HuH-7 (cell line): ENCODE measurements around the gene IRF8.
"Not testable (repeated sequence)": the region's sequence is repeated elsewhere in the genome, so short reads cannot be mapped to it uniquely, and the experiment has no call there.

Source experiments
- DNase-seq: peaks from one replicate; pipeline ENCODE4 v3.0.0; 2011; ENCODE audit warnings: low spot score

IRF8 gene

DNA sequence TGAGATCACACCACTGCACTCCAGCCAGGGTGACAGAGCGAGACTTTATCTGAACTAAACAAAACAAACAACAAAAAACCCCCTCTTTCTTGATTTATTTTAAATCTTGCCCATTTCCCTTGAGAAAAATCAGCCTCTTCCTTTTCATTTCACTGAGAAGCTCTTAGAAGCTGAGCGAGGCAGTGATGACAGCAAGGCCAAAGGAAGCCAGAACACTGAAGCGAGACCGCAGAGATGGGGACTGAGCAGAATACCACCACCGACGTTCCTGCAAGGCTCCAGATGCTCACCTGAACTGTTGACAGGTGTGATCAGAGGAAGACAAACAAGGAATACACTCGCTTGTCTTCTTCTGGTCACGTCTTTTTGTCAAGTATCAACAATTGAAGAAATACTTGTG is 30.5 kb upstream of the IRF8 start:
- DNase-seq = no peak

DNA sequence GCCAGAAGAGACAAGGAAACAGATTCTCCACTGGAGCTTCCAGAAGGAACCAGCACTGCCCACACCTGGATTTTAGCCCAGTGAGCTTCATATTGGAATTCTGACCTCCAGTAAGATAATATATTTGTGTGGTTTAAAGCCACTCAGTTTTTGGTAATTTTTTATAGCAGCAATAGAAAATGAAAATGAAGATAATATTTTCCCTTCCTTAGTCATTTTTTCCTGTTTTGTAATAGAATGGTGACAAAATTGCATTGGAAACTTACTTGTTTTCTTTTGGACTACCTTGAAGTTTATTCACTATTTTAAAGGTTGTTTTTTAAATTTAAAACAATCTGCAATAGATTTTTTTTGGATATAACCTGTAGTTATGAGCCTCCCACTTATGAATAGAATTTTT is 29.8 kb upstream of the IRF8 start:
- DNase-seq = no peak

DNA sequence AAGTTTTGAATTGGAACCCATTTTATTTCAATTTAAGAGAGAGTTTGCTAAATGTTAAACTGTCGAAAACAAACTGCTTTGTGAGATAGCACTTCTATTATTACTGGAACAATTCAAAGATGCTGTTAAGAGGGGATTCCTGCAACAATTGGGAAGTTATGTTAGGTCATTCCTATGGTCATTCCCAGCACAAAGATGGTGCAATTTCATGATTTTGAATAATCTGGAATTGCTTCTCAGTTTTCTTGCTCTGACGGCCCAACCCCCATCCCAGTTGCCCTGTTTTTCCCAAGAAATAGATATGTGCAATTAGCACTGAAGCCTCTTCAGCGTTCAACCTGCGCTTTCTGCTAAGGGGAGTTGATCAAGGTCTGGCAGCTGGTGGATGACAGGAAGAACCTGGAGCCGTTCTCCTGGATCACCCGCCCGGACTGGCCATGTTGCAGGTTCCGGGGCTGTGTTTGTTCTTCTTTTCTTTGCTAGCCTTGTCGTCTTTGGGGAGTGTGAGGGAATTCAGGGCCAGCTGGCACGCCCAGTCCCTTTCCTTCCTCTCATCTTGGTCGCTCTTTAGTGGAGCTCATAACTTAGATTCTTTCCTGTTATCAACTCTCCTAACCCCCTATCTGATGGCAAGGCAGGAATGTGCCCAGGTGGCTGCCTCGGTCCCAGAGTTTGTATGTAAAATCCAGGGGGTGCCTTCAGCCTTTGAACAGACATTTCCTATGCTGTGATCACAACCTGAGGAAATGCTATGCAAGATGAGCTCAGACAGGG is 29.0 kb upstream of the IRF8 start:
- no peak for DNase-seq

DNA sequence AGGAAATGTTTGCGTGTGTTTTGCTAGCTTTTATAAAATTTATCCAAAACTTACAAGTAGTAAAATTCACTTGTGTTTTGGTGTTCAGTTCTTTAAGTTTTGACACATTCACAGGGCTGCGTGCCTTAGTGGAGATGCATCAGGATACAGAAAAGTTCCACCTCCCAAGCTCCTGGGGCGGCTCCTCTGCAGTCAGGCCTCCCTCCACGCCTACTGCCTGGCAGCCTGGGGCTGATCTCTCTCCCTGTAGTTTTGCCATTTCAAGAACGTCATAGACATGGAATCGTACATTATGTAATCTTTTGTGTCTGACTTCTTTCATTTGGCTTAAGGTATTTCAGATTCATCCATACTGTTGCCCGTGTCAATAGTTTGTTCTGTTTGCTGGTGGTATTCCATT is 27.2 kb upstream of the IRF8 start:
- no peak for DNase-seq

DNA sequence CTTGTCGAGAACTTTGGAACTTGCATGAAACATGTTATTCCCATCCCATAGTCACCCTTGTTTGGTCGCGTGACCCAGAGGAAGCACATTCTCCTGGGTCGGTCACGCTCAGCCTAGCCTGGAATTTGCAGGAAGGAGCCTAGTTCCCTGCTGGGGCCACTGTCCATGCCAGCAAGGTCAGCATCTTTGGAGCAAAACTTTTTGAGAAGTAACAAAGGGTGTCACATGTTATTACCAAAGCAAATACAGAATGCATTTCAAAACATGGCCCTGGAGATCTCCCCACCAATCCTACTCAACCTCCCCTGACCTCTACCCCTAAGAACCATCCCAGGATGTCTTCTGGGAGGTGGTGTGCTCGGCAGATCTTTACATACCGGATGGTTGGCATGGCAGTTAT is 26.2 kb upstream of the IRF8 start:
- DNase-seq = no peak

DNA sequence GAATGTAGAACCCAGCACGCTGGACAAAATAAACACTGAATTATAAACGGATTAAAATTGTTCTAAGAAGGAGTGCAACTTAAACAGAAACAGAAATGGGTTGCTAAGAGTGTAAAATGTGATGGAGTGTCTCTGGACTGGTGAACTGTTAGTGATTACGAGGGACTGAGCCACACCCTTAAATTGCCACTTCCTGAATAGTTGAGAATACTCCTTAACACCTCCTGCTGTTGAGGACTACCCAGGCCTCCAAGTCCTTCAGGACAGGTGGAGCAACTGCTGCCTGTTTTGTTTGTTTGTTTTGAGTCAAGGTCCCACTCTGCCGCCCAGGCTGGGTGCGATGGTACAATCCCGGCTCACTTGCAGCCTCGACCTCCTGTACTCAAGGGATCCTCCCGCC is 25.8 kb upstream of the IRF8 start:
- no peak for DNase-seq

DNA sequence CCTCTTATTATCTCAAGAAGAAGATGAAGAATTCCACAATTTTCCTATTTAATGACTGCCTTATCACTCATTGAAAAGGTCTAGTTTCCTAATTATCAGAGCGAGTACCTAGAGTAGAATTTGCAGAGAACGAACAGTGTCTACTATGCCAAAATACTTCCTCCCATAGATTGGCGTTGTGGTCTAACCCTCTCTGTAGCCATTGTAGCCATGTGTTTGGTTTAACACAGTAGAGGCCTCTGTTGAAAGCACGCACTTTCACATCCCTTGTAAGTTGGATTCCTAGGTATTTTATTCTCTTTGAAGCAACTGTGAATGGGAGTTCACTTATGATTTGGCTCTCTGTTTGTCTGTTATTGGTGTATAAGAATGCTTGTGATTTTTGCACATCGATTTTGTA is 24.9 kb upstream of the IRF8 start:
- not testable (repeated sequence) for DNase-seq

DNA sequence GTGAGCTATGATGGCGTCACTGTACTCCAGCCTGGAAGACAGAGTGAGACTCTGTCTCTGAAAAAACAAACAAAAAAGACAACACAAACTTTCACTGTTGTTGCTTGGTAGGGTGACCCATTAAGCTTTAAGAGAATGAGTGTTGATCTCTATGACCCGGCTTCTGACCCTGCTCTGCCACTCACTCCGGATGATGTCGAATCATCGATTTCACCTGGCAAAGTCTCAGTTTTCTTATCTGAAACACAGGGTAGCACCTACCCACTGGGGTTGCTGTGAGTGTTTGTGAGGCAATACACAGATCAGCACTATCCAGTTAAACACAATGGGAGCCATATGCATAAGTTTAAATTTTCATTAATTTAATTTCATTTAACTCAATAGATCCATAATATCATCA is 20.6 kb upstream of the IRF8 start:
- DNase-seq = no peak

DNA sequence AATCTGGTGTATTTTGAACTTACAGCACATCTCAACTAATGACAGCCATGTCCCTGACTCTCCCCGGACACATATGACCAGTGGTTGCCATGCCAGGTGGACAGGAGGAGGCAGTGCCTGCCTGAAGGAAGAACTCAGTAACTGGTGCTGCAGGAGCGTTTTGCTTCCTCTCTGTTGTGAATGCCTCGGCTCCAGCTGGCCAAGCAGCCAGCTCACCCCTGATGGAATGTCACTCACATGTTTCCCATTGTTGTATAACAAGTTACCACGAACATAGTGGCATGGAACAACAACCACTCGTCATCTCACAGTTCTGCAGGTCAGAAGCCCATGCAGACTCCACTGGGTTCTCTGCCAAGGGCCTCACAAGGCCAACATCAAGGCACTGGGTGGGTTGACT is 20.1 kb upstream of the IRF8 start:
- no peak for DNase-seq

DNA sequence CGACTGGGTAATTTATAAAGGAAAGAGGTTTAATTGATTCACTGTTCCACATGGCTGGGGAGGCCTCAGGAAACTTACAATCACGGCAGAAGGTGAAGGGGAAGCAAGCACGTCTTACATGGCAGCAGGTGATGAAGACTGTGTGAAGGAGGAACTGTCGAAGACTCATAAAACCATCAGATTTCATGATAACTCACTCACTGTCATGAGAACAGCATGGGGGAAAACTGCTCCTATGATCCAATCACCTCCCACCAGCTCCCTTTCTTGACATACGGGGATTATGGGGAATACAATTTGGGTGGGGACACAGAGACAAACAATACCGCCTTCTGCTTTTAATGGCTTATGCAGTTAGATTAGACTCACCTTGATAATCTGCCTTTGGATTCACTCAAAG is 19.4 kb upstream of the IRF8 start:
- DNase-seq = no peak

DNA sequence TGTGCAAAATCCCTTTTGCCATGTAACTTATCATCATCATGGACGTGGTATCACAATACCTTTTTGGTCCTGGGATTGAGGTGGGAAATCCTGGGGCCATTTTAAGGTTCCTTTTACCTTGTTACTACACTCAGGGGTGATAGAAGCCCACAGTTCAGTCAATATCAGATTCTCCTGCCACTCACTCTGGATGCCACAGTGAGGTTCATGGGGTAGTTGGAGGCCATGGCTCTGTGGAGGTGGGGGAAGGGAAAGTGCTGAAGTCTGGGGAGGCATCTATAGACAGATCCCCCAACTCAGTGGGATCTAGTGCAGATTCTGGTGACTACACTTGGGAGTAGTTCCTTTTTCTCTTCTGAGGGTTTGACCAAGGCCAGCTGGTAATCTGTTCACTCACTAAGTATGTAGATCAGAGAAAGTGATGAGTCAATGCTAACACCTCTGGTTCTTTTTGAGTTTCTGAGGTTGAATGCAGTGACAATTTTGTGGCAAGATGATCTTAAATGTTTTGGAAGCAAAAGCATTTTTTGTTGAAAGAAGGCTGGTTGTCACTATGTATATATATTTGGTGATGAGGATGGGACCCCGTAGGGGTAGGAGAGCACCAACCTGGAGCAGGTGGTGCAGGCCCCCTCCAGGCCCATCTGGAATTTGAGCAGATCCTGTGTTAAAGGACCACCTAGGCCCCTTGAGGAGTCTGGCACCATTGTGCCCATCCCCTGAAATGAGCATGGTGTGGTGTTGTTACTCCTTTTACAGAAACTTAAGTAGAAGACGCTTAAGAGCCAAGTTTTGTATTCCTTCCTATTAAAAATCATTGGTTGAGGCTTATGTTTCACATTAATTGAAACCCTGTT is 18.8 kb upstream of the IRF8 start:
- DNase-seq = no peak

DNA sequence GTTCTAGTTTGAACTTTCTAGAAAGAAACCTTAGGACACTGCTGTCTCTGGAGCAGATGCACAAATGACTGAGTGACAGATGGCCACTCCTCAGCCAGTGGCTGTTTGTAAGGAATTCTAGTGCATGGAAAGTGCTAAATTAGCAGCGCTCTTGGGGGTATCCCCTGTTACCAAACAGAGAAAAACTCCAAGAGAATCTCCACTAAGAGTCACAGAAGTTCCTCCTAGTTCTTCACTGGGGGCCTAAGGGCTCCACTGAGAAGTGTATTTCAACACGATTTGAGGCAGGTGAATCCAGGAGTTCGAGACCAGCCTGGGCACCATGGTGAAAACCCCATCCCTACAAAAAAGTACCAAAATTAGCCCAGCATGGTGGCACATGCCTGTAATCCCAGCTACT is 18.1 kb upstream of the IRF8 start:
- DNase-seq = no peak

DNA sequence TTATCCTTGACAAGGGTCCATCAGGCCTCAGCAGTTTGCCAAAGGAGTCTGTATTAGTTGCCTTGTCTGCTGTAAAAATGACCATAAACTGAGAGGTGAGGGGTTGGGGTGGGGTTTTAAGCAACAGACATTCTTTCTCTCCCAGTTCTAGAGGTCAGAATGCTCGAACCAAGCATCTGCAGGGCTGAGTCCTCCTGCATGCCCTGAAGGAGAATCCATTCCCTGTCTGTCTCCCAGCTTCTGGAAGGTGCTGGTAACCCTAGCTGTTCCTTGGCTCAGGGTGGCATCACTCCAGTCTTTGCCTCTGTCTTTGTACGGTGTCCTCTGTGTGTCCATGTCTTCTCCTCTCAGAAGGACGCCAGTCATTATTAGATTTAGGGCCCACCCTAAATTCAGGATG is 17.5 kb upstream of the IRF8 start:
- DNase-seq = no peak

DNA sequence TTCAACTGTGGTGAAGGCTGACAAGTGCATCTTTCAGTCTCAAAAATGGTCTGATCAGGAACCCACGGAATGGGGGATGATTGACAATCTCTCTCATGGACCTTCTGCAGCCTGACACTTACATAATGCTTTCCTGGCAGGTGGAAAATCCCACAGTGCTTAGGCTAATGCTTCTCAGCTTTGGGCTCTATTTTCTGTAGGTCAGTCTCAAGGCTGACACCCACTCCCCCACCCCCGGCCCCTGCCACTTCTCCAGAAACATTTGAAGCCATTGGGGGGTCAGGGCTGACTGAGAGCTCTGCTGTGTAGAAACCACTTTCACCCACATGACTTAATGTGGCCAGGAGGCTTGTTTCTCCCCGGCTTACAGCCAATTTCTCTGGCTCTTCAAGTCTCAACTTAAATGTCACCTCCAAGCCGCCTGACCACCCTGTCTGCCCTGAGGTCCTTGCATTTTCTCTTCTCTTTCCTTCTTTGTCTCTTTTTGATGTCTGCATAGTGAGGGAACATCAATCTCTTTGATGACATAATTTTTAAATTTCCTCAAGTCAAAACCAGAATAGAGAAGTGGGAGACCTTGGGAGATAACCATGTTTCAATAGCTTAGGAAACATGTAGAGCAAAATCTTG is 16.7 kb upstream of the IRF8 start:
- no peak for DNase-seq

DNA sequence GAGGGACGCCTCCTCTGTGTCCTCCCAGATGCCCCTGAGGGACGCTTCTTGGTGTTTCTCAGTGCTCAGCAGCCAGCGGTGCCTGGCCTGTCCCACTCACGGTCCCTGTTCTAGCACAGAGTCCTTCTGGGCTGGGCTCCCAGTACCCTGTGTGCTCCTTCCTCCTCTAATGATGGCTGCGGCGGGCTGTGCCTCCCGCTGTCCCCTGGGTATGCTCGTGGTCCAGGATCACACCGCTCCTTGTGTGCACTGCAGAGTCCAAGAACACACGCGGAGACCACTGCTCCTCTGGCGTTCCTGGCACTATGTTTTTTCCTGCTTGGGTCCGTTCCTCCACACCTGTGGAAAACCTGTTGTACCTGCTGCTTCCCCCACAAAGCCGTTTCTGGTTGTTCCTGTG is 15.1 kb upstream of the IRF8 start:
- no peak for DNase-seq

DNA sequence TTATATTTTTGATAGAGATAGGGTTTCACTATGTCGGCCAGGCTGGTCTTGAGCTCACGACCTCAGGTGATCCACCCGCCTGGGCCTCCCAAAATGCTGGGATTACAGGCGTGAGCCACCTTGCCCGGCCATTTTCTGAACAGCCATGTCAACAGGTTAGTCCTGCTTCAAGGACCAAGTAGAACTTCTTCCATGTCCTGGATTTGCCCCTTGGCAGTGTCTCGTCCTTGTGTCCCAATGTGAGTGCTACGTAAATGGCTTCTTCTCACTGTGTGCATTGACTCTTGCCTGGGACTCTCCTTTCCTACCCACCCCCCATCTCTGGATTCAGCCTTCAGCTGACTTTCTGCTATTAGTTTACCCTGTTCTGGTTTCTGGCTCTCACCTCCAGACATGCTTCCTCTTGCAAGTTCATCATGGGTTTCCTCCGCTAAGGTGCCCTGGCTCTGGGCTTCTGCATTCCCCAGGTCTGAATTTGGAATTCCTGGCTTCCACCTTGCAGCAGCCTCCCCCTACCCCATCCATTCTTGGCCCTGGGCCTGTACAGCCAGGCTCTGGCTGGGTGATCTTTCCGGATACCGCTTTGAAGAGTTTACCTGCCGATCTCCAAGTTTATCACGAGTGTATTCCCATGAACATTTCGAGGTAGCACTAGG is 14.0 kb upstream of the IRF8 start:
- DNase-seq = no peak

DNA sequence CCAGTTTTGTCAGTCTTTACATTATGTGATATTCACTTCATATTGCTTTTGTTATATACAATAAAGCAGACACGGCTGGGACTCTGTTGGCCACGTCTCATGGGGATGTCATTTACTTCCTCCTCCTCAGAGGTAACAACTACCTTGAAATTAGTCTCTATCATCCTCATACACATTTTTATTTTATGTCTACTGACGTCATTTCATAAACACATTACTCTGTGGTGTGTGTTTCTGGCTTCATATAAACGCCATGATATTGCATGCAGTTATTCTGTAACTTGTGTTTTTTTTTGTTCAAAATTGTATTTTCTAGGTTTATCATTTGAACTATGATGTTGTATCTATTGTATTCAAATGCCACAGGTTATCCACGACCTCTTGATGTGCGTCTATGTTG is 13.4 kb upstream of the IRF8 start:
- no peak for DNase-seq

DNA sequence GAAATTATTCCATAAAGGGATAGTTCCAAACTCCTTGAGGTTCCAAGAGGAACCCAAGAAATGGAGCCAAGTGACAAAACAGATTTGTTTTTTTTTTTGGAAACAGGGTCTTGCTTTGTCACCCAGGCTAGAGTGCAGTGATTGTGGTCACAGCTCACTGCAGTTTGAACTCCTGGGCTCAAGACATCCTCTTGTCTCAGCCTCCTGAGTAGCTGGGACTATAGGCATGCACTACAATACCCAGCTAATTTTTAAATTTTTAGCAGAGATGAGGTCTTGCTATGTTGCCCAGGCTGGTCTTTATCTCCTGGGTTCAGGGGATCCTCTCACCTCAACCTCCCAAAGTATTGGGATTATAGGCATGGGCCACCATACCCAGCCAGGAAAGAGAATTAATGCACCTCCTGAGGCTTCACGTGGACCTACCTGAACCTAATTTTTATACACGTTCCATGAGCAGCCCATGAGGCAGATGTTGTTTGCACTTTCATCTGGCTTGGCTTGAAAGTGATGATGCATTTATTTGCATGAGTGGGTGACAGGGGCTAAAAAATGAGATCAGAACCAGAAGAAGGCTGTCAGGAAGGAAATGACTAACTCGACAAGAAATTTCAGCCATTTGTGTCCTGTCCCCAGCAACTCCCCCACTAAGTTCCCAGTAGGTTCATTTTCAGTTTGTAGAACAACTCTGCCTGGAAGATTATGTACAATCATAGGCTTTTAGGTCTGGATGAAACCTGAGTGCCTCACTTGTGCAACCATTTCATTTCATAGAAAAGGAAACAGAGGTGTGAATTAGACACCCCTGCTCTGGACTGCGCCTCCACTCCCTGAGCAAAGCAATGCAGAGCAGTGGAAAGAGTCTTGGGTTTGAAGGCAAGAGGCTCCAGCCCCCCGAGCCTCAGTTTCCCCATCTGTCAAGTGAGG is 10.3 kb upstream of the IRF8 start:
- no peak for DNase-seq

DNA sequence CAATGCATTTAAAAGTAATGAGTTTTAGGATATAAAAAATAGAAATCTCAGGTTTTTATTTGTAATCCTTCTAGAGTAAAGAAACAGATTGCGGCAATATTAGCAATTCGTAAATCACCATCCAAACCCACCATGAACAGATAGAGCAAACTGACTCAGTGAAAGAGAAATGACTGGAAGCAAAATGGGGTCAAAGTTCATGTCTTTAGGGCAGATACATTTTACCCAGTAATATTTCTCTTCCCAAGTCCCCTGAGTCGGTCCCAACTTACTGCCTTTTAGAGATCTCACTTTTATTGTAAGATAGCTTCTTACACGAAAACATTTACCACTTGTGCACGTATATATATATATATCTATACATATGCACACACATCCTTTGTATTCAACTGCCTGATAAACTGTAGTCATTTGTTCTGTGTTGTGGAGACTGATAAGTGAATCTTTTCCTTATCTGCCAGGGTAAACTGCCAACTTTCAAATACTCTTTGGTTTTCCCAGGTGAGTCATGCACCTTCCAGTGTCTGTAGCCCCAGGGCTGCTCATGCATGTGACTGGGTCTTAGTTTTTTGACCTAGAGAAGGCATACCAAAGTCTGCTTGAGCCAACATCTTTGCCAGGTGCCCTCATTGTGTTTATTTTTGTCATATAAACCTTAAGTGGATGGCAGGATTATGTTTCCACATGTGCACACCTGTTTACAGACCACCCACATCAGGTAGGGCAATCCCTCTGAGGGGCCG is 7.8 kb upstream of the IRF8 start:
- no peak for DNase-seq

DNA sequence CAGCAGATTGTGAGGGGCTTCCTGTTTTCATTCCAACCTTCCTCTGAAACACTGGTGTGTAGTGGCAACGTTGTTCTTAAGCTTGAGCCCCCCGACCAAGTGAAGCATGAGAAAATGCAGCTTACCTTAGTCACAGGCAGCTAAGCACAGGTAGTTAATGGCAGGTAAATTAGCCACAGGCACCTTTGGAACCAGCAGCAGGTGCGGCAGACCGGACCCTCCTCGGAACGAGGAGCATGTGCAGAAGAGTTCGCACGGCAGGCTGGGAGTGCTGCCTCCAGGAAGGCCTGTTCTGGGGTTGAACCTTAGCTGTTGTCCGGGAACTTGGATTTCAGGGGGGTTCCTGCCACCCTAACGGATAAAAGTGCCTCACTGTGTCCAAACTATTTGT is 7.2 kb upstream of the IRF8 start:
- no peak for DNase-seq

DNA sequence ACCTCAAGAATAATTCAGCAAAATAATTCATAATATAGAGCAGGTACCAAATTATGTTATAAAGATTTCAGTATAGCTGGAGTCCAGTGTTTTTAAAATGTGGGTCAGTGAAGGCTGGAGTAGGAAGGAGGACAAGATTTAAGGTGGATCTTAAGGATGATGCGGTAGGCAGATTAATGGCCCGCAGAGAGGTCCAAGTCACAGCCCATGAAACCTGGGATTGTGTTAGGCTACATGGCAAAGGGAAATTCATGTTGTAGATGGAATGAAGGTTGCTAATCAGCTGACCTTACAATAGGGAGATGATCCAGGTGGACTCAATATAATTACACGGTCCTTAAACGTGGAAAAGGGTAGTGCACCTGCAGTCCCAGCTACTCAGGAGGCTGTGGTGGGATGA is 6.2 kb upstream of the IRF8 start:
- no peak for DNase-seq
